HuH-7.5 (cell line): ENCODE results near the gene RFX4.
"Not testable (repeated sequence)": the region's sequence is repeated elsewhere in the genome, so short reads cannot be mapped to it uniquely, and the experiment has no call there.

Source experiments
- DNase-seq: peaks from one replicate; pipeline ENCODE4 v3.0.0; 2011; ENCODE audit warnings: low spot score

The RFX4 gene

DNA sequence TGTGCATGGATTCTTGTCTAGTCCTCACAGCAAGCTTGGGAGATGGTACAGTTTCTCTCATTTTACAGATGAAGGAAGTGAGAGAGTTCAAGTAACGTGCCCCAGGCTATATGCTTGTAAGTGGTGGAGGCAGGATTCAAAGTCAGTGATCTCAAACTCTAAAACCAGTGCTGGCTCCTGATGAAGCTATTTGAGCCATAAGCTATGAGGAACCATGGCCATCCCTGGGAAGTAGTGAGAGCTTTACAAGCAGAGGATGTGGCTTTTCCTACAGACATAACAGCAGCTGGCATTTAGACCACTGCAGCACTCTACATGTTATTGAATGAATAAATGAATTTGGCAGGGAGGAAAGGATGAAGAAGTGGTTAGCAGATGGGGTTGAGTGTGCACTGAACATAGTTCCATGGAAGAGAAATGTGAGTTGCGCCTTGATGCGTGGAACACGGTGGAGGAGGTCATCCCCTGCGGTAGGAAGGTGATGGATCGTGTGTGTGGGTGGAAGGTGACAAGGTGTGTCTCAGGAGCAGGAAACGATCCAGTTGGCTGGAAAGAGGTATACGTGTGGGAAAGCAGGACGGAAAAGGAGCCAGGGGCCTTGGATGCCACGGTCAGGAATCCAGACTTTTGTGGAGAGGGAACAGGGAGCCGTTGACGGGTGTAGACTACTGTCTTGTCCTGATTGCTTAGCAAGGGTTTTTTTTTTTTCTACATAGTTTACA, 65.2 kb downstream of the RFX4 start:
- DNase-seq, result no peak

- DNase-seq, result no peak
These were observed 65.9 kb downstream of the RFX4 start for GRCh38 chr12:106648736-106649135.

DNA sequence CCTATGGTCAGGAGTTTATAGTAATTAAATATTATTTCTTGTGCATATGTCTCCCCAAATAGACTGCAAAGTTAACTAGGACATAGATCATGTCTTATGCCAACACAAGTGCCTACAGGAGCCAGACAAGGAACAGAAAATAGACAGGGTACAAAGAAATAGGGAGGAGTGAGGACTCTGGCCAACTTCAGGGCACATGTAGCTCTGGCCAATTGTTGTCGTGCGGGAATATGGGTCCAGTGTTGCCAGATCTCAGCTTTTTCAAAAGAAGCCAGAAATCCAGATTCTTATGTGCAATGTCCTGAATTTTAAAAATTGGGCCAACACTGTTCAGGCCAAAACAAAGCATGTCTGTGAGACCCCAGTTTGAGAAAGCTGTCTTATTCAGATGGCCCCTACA, 68.7 kb downstream of the RFX4 start:
- no peak for DNase-seq

DNA sequence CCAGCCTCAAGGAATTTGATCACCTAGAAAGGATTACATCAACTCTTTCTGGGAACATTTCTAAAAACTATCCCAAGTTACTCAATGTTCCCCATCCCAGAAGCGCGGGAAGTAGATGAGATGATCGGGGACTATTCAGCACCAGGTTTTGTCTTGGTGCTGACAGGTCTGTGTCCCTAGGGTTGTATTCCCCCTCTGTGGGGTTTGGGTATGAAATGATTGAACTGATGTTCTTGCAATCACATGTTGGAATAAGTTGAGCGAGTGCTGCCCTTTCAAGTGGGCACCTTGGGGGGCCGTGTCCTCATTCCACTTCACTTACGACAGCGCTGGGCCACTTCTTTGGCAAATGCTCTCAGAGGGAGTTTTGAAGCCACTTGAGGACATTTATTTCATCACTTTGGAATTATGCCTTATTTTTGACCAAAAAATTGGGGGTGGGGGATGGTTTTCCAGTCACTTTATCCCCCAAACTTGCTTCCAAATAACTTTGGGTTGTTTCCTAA, 69.8 kb downstream of the RFX4 start:
- no peak for DNase-seq

- DNase-seq, result no peak
These were observed 72.8 kb downstream of the RFX4 start for GRCh38 chr12:106655577-106655976.

DNA sequence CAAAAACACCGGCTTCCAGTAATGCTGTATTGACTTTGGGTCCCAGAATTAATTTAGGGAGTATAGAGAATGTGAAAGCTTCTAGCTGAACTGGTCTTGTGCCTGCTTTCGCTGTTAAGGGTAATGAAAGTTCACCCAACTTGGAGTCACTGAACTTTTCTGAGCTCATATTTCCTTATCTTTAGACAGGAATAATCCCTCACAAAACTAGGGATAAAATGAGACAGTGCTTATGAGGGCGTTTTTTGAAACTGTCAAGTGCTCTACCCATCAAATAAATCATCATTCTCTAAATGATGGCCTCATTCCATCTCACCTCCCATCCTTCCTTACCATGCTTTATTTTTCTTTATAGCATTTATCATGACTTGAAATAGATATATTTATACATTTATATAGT, 74.7 kb downstream of the RFX4 start:
- no peak for DNase-seq

GRCh38 chr12:106663385-106663784, 80.6 kb downstream of the RFX4 start:
- DNase-seq, result no peak

- no peak for DNase-seq
These were observed 86.4 kb downstream of the RFX4 start for GRCh38 chr12:106669216-106669615.

DNA sequence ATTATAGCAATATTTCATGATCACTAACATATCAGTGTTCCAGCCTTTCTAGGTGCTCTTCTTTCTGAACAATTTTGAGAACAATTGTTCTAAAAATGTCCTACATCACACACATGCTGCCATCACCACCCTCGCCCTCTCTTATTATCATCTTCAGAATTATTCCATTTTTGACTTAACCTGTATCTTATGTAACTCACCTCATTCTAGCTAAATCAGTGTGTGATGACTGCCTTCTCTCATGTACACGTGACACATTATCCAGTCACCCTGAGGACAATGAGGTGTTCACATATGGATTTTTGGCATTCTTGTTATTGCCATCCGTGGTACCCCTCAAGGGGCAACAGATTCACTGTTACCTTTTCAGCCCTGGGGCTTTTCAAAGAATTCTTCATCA, 87.3 kb downstream of the RFX4 start:
- no peak for DNase-seq

DNA sequence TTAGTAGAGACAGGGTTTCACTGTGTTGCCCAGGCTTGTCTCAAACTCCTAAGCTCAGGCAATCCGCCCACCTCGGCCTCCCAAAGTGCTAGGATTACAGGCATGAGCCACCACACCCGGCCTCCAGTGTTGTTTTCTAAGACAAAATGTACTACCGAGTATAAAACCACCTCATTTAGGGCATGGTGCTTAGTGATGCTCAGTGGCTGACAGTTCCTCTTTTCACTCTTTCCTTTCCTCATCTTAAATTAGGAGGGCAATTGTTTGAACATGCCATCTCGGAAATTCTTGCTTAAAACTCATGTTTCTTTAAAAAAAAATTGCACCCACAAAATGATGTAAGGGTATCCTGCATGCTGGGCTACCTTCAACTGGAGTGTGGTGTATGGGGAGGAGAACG, 89.0 kb downstream of the RFX4 start:
- no peak for DNase-seq

GRCh38 chr12:106672314-106673025, 89.7 kb downstream of the RFX4 start:
- no peak for DNase-seq

GRCh38 chr12:106673141-106673540, 90.3 kb downstream of the RFX4 start:
- DNase-seq, result no peak

DNA sequence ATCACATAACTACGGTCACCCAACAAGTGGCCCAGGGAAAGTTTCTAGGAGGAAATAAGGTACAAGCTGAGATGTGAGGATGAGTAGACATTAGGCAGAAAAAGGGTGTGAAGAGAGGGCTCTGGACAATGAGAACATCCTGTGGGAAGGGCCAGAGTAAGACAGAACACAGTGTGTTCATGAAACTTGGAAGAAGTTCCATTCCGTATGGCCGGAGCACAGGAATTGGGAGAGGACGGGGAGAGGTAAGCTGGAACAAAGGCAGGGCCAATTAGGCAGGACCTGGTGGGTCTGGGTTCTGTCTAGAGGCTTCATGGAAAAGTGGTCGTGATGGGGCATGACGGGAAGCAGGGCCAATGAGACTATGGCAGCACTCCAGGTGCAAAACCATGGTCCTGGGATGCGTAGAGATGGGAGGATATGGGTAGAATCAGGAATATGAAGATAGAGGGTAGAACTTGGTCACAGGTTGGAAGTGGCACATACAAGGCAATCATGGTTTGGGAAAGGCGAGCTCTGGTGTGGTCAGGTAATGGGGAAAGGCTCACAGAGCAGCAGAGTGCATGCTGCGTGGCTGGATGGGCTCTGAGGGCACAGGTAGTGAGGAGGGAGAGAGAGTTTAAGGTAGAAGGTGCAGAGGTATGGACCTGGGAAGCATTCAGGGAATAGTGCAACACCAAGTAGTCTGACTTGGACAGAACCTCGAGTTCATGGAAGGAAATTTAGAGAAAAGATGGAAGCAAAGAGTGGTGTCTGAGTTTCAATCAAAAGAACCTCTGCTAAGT, 93.0 kb downstream of the RFX4 start:
- no peak for DNase-seq

DNA sequence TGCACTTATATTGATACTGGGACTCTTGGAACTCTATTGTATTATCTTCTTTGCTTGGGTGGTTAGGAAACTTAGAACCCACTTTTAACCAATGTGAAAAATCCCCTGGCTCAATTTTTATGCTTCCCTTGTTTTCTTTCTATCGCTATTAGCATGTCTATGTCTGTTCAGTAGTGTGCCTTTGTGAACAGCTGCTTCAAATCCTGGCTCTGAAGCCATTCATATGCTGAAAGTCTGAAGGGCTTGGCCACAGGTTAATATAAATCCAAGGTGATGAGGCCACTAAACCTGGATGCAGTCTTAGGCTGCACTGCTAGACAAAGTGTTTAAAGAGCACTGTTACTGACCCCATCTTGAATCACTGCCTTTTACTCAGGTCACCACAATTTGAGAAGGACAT, 96.8 kb downstream of the RFX4 start:
- DNase-seq, result no peak

- DNase-seq, result no peak
These were observed 97.5 kb downstream of the RFX4 start for GRCh38 chr12:106680280-106680679.

DNA sequence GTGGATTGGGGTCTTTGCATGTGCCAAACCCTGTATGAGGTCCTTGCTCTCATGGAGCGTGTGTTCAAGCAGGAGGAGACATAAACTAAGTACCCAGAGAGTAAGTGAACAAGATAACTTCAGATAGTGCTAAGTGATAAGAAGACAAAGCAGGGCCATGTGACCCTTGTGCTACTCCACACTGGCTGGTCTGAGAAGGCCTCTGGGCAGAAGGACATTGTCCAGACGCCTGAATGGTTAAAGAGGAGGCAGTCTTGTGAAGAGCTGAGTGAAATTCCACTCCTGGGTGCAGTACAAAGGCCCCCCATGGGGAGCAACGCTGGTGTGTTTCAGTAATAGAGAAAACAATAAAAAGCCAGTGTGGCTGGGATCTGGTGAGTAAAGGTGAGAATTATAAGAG, 98.4 kb downstream of the RFX4 start:
- DNase-seq, result no peak

- no peak for DNase-seq
These were observed 99.9 kb downstream of the RFX4 start for GRCh38 chr12:106682594-106683234.

DNA sequence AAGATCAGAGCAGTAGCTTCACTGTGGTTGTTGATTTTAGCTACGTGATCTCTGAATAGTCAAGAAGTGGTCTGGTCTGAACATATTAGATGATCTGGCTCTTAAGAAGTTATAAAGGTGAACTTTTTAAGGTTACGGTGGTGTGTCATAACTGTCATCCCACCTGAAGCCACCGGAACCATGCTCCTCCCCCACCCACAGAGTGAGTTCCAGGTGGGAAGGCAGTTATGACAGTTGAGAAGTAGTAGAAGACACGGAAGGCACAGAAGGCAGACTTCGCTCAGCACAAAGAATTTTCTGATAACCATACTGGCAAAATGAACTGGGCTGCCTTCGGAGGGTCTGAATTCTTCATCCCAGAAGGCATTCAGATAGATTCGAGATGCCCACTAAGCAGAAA, 101.7 kb downstream of the RFX4 start:
- DNase-seq, result no peak

GRCh38 chr12:106685381-106685780, 102.6 kb downstream of the RFX4 start:
- DNase-seq, result no peak

GRCh38 chr12:106687672-106688071, 104.9 kb downstream of the RFX4 start:
- DNase-seq, result no peak

DNA sequence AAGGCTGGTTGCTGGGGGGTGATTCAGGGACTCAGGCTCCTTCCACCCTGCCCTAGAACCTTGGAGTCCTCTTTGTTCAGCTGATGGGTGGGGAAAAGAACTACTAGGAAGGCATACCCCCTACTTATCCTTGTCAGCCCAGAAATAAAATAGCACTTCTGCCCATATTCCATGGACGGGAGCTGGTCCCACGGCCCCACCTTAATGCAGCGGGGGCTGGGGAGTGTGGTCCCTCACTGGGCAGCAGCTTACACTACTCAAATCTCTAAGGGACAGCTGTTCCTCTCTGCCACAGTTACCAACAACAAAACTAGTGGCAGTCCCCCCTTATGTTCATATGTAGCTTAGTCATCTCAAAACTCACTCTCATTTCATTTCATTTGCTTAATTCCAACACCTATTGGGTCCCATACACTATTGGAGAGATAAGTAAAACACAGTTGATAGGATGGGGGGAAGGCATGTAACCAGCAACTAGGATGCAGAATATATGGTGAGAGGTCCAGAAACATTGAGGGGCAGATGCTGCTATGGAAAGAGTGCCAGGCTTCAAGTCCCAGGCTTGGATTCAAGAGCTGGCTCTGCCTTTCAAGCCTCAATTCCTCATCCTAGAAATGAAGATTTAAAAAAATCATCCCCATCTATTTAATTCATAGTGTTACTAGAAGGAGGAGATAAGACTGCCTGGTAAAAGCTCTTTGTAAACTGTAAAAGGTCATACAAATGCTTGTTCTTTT, 107.9 kb downstream of the RFX4 start:
- no peak for DNase-seq

DNA sequence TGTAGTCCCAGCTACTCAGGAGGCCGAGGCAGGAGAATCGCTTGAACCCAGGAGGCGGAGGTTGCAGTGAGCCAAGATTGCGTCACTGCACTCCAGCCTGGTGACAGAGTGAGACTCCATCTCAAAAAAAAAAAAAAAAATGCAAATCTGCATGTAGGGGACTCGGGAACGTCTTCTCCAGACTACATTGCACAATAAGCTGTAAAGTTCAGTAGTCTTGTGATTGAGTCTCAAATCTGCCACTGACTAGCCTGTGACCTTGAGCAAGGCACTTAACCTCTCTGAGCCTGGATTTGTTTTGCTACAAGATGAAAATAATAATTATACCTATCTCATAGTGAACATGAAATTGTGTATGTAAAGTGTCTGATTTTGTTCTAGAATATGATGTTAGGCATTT, 109.2 kb downstream of the RFX4 start:
- DNase-seq, result not testable (repeated sequence)
